Measurements from ENCODE around the gene ZNF280A. TPM values are rescaled to one million over a fixed set of nuclear protein-coding genes. Genes with fewer than 3 reads are reported as not detected.

Gene ZNF280A
- total RNA-seq, 1 experiment from 2014 or later, result 0.22 TPM

- no peak overlapping the region for H3K4me3 Mint-ChIP-seq
- no peak overlapping the region for H3K27ac Mint-ChIP-seq
- H3K9me3 Mint-ChIP-seq, result peaks cover 7% of the 10 kb centered on the region
- no peak for DNase-seq (ENCODE audit: low spot score)
- POLR2A ChIA-PET, result no interaction called here
- ATAC-seq, result no peak
- H3K27me3 Mint-ChIP-seq (ENCODE audit: low read depth), result peaks cover 86% of the 10 kb centered on the region
- no peaks in the 10 kb centered on the region for H3K4me1 Mint-ChIP-seq
- TF ChIP-seq ETV6 (CRISPR knock-in tag; IDR thresholded peaks at IDR 0.05), result no peak
- TF ChIP-seq CDX4 (CRISPR knock-in tag; IDR thresholded peaks at IDR 0.05; ENCODE audit: borderline replicate concordance), result no peak
- TF ChIP-seq MYBL2 (CRISPR knock-in tag; IDR thresholded peaks at IDR 0.05), result no peak
- TF ChIP-seq ZNF263 (CRISPR knock-in tag; IDR thresholded peaks at IDR 0.05; ENCODE audit: low read depth), result no peak
- no peak for TF ChIP-seq MLX (CRISPR knock-in tag; IDR thresholded peaks at IDR 0.05)
- no peak for TF ChIP-seq NFATC4 (CRISPR knock-in tag; IDR thresholded peaks at IDR 0.05)
- no peak for TF ChIP-seq ERG (CRISPR knock-in tag; IDR thresholded peaks at IDR 0.05)
- TF ChIP-seq ATF1 (CRISPR knock-in tag; IDR thresholded peaks at IDR 0.05), result no peak
- no peak for TF ChIP-seq HMGA2 (CRISPR knock-in tag; IDR thresholded peaks at IDR 0.05)
- no peak for TF ChIP-seq CREB1 (CRISPR knock-in tag; IDR thresholded peaks at IDR 0.05)
- no peak for TF ChIP-seq OVOL2 (CRISPR knock-in tag; IDR thresholded peaks at IDR 0.05; ENCODE audit: borderline replicate concordance)
- TF ChIP-seq ZNF425 (CRISPR knock-in tag; conservative IDR thresholded peaks at IDR 0.05), result no peak
- TF ChIP-seq ZNF281 (CRISPR knock-in tag; IDR thresholded peaks at IDR 0.05), result no peak
- TF ChIP-seq E2F4 (CRISPR knock-in tag; IDR thresholded peaks at IDR 0.05; ENCODE audit: borderline replicate concordance, low read depth), result no peak
- no peak for TF ChIP-seq ZSCAN18 (CRISPR knock-in tag; IDR thresholded peaks at IDR 0.05)
- TF ChIP-seq ELF4 (CRISPR knock-in tag; IDR thresholded peaks at IDR 0.05; ENCODE audit: low read depth), result no peak
- TF ChIP-seq TCF7 (CRISPR knock-in tag; IDR thresholded peaks at IDR 0.05; ENCODE audit: low read depth), result no peak
- TF ChIP-seq NR3C1 (CRISPR knock-in tag; conservative IDR thresholded peaks at IDR 0.05; ENCODE audit: low read depth), result no peak
- no peak for TF ChIP-seq RORB (CRISPR knock-in tag; IDR thresholded peaks at IDR 0.05)
- TF ChIP-seq ARID4B (CRISPR knock-in tag; IDR thresholded peaks at IDR 0.05; ENCODE audit: borderline replicate concordance), result no peak
- no peaks in the 10 kb centered on the region for H3K36me3 Mint-ChIP-seq
- CTCF ChIA-PET, result no interaction called here
These were observed 16.4 kb upstream of the ZNF280A start for GRCh38 chr22:22536515-22536914.
